HepG2 (cell line): ENCODE data around the gene VAT1L. TPM values are rescaled to one million over a fixed set of nuclear protein-coding genes. Genes with fewer than 3 reads are reported as not detected.

Source experiments
- ATAC-seq: fragments of 200-7000 bp; cut with Tn5 transposase; 3 replicates; pipeline ENCODE4 v1.9.1; 2020; ENCODE audit warnings: mild to moderate bottlenecking, moderate library complexity
- BruUV-seq: library from RNA; stranded (reverse); fragments of 400-500 nt; replicated peaks from 2 replicates; lab custom pipeline; 2021; lab: Mats Ljungman, UMichigan
- CTCF ChIA-PET: fragments of 300-600 bp; formaldehyde crosslinking; extraction: SDS; loops from one replicate; lab custom pipeline; 2021; ENCODE audit warnings: low total read pairs, inconsistent platforms, low intra/inter-chr PET ratio; lab: Yijun Ruan, JAX
- POLR2A ChIA-PET: fragments of 350-600 bp; sonication (Branson Sonifier 250); formaldehyde crosslinking; loops from one replicate; lab custom pipeline; 2020; ENCODE audit warnings: antibody characterized with exemption, inconsistent platforms; lab: Yijun Ruan, JAX
- DNase-seq: peaks from one replicate; pipeline ENCODE4 v3.0.0-alpha.2; 2015; ENCODE audit warnings: low spot score
- FAIRE-seq: peaks from 3 replicates; lab custom pipeline; 2011; peaks lifted over from hg19 to GRCh38; lab: Jason Lieb, UNC
- H2AFZ ChIP-seq: one replicate; pipeline ENCODE4 v1.6.1; 2011; ENCODE audit warnings: low read length, inconsistent platforms
- H3K27ac ChIP-seq: fragments of 300-600 bp; 3 replicates; pipeline ENCODE4 v1.8.0; 2011; ENCODE audit warnings: mixed run types, mild to moderate bottlenecking, mixed read lengths, low read length, inconsistent platforms; ENCODE audit not compliant: insufficient read depth; ENCODE audit errors: extremely low read length
- H3K27me3 ChIP-seq, 2 experiments: fragments of 200-600 bp in 1 of 2; 2 replicates in 1 of 2; 3 replicates in 1 of 2; pipeline versions ENCODE4 v1.6.0 to v1.8.0; 2011; ENCODE audit warnings: low read length in 2 of 2, mild to moderate bottlenecking in 2 of 2, moderate library complexity in 2 of 2, inconsistent platforms in 1 of 2; ENCODE audit not compliant: insufficient read depth in 2 of 2, control insufficient read depth in 1 of 2
- H3K36me3 ChIP-seq, 2 experiments: fragments of 200-600 bp in 1 of 2; replicated peaks in 1 of 2; 2 replicates in 1 of 2; 3 replicates in 1 of 2; pipeline versions ENCODE4 v1.5.1 to v1.8.0; 2011; ENCODE audit warnings: low read length in 2 of 2, inconsistent platforms in 1 of 2; ENCODE audit not compliant: insufficient read depth in 2 of 2, control insufficient read depth in 1 of 2
- H3K4me1 ChIP-seq: 2 replicates; pipeline ENCODE4 v1.5.1; 2012; ENCODE audit warnings: low read length, inconsistent platforms; ENCODE audit not compliant: insufficient read depth
- H3K4me2 ChIP-seq: 2 replicates; pipeline ENCODE4 v1.6.0; 2011; ENCODE audit warnings: low read depth, low read length, inconsistent platforms
- H3K4me3 ChIP-seq, 3 experiments: fragments of 200-600 bp in 1 of 3; sonication (generic), shearing (Covaris generic) in 1 of 3; replicated peaks in 1 of 3; 2 replicates each; pipeline ENCODE4 v1.5.1; 2011 to 2016; ENCODE audit warnings: low read length in 3 of 3, inconsistent platforms in 2 of 3, low read depth in 2 of 3, mild to moderate bottlenecking in 2 of 3, control low read depth in 1 of 3, mixed read lengths in 1 of 3; ENCODE audit not compliant: insufficient read depth in 1 of 3
- H3K79me2 ChIP-seq: one replicate; pipeline ENCODE4 v1.6.1; 2011; ENCODE audit warnings: low read length, inconsistent platforms; ENCODE audit not compliant: insufficient read depth
- H3K9ac ChIP-seq: 2 replicates; pipeline ENCODE4 v1.6.0; 2011; ENCODE audit warnings: mild to moderate bottlenecking, low read depth, low read length, inconsistent platforms; ENCODE audit not compliant: insufficient read depth
- H3K9me3 ChIP-seq: 2 replicates; pipeline ENCODE4 v1.5.1; 2012; ENCODE audit warnings: mild to moderate bottlenecking, low read length
- H4K20me1 ChIP-seq: 2 replicates; pipeline ENCODE4 v1.6.0; 2011; ENCODE audit warnings: inconsistent platforms, mild to moderate bottlenecking, low read length, moderate library complexity; ENCODE audit not compliant: insufficient read depth
- ARID2 ChIP-seq: sonication (generic); formaldehyde crosslinking; IDR thresholded peaks from 2 replicates; pipeline ENCODE4 v1.8.1; 2022; ENCODE audit warnings: mild to moderate bottlenecking, missing genetic modification reagents, borderline replicate concordance
- CREB1 ChIP-seq, 2 experiments: fragments of 450-650 bp in 1 of 2; IDR thresholded peaks; 2 replicates each; pipeline ENCODE4 v1.6.1; 2016 to 2017; ENCODE audit warnings: control low read depth in 1 of 2, mild to moderate bottlenecking in 1 of 2, missing compliant biosample characterization in 1 of 2, missing genetic modification characterization in 1 of 2
- FOXO4 ChIP-seq: sonication (generic); formaldehyde crosslinking; conservative IDR thresholded peaks from 2 replicates; pipeline ENCODE4 v1.8.1; 2023; ENCODE audit warnings: missing genetic modification reagents
- GTF2F1 ChIP-seq: fragments of 150-350 bp; IDR thresholded peaks from 2 replicates; pipeline ENCODE4 v1.6.1; 2014; ENCODE audit warnings: low read length
- PRDM15 ChIP-seq: sonication (generic); formaldehyde crosslinking; IDR thresholded peaks from 2 replicates; pipeline ENCODE4 v1.4.0; 2020; ENCODE audit warnings: missing genetic modification reagents
- SMC3 ChIP-seq: IDR thresholded peaks from 2 replicates; pipeline ENCODE4 v1.6.1; 2011; ENCODE audit warnings: low read length, improper control_type of control experiment
- SNRNP70 ChIP-seq: fragments of 200-400 bp; formaldehyde crosslinking; IDR thresholded peaks from 2 replicates; pipeline ENCODE4 v1.6.1; 2017; ENCODE audit warnings: mild to moderate bottlenecking, low read depth, low read length, moderate library complexity
- STAT5B ChIP-seq: sonication (generic); formaldehyde crosslinking; IDR thresholded peaks from 2 replicates; pipeline ENCODE4 v1.4.0; 2020; ENCODE audit warnings: missing genetic modification reagents
- ZMYM2 ChIP-seq: sonication (generic); formaldehyde crosslinking; IDR thresholded peaks from 2 replicates; pipeline ENCODE4 v1.8.0; 2022; ENCODE audit warnings: mild to moderate bottlenecking, missing genetic modification reagents
- ZNF180 ChIP-seq: sonication (generic); formaldehyde crosslinking; IDR thresholded peaks from 2 replicates; pipeline ENCODE4 v1.4.0; 2020; ENCODE audit warnings: low read depth, missing genetic modification reagents, borderline replicate concordance
- ZNF263 ChIP-seq: sonication (generic); formaldehyde crosslinking; IDR thresholded peaks from 2 replicates; pipeline ENCODE4 v1.4.0; 2020; ENCODE audit warnings: missing genetic modification reagents
- ZNF343 ChIP-seq: sonication (generic); formaldehyde crosslinking; IDR thresholded peaks from 2 replicates; pipeline ENCODE4 v1.4.0; 2020; ENCODE audit warnings: mild to moderate bottlenecking, missing genetic modification reagents
- WGBS: methylation state at CpG from one replicate; pipeline ENCODE4 v1.1.6; 2017; ENCODE audit warnings: low lambda C conversion rate; 5-methylcytosine and 5-hydroxymethylcytosine counted together
- in situ Hi-C: cut with HindIII; loops from 2 replicates; pipeline ENCODE4 v1.10.0; 2017; ENCODE audit warnings: low pct_unique_long_range_greater_than_20kb; ENCODE audit not compliant: extremely low pct_ligation_motif_present
- intact Hi-C: fragments of 100-400 bp; cut with micrococcal nuclease; formaldehyde crosslinking; loops from one replicate; pipeline ENCODE4 v1.10.0; 2022; ENCODE audit not compliant: unreplicated experiment
- polyA plus RNA-seq, 8 experiments: library from polyadenylated mRNA; depleted of rRNA in 3 of 8; stranded (reverse) in 7 of 8; unstranded in 1 of 8; fragments of >200 nt; fragmentation: Illumina TruSeq in 4 of 8; extraction: Trizol in 4 of 8; gene quantifications; 2 replicates each; pipeline versions ENCODE4 v1.2.1 to v1.2.3, GENCODE V29; 2011 to 2016; ENCODE audit warnings: low read depth in 4 of 8, missing spikeins in 1 of 8, mixed read lengths in 1 of 8; ENCODE audit not compliant: insufficient read depth in 1 of 8
- total RNA-seq, 5 experiments: library from RNA; depleted of rRNA; stranded (reverse); fragments of >200 nt; fragmentation: Illumina TruSeq; extraction: Trizol; gene quantifications; 2 replicates each; pipeline ENCODE4 v1.2.3, GENCODE V29; 2016; ENCODE audit warnings: low read depth in 1 of 5

Gene VAT1L
- total and polyA plus RNA-seq, 2 of the 13 experiments (the other 11 are each of a cell fraction or from before 2014, with no cell fraction given), result not detected

- Histone ChIP-seq H3K9ac (no peak overlapping the region), H3K4me3 (no peak overlapping the region), H2AFZ (no peak overlapping the region), H4K20me1 (no peaks in the 10 kb centered on the region), H3K27ac (no peak overlapping the region), H3K4me1 (no peaks in the 10 kb centered on the region), H3K79me2 (no peaks in the 10 kb centered on the region), H3K27me3 (peaks cover 2 to 36% of the 10 kb centered on the region in 2 experiments; a peak in 3 of 5 replicates), H3K36me3 (no peaks in the 10 kb centered on the region), H3K4me2 (no peak overlapping the region), H3K9me3 (no peaks in the 10 kb centered on the region)
- ChIA-PET CTCF (no interaction called here), POLR2A (no interaction called here)
- ATAC-seq (no peak), FAIRE-seq (no peak), DNase-seq (no peak)
- in situ Hi-C loops, result loop anchor here (25.0 kb wide), 2 partner anchors 180 to 730 kb away; partner anchors contain the start of gene VAT1L
- intact Hi-C loops, result no loop called here
- WGBS, result 14% methylated on average over 7 of the region's 7 CpGs
- TF ChIP-seq ZNF343 (CRISPR knock-in tag) (no peak), ZNF180 (CRISPR knock-in tag) (no peak), CREB1 (IDR thresholded peaks at IDR 0.05) (peak; percentile 44), CREB1 (CRISPR knock-in tag; IDR thresholded peaks at IDR 0.05) (no peak)
- BruUV-seq, result no TSS peak
Observed at GRCh38 chr16:77967054-77967904, 178.9 kb downstream of the VAT1L start.

- under 1% methylated on average over 6 of the region's 6 CpGs for WGBS
- Histone ChIP-seq H3K36me3 (no peaks in the 10 kb centered on the region), H3K4me3 (no peak overlapping the region), H3K9me3 (no peaks in the 10 kb centered on the region), H3K27ac (no peak overlapping the region), H3K4me1 (no peaks in the 10 kb centered on the region), H2AFZ (no peak overlapping the region), H3K79me2 (no peaks in the 10 kb centered on the region), H3K9ac (no peak overlapping the region), H3K4me2 (no peak overlapping the region), H3K27me3 (peaks cover 0 to 14% of the 10 kb centered on the region in 2 experiments; a peak in 2 of 5 replicates), H4K20me1 (no peaks in the 10 kb centered on the region)
- POLR2A ChIA-PET, result no interaction called here
- DNase-seq (no peak), ATAC-seq (no peak), FAIRE-seq (no peak)
- in situ Hi-C loops (loop anchor here (5.0 to 25.0 kb wide), 3 partner anchors 183 to 733 kb away; partner anchors contain the start of gene VAT1L), intact Hi-C loops (loop anchor here (2.0 kb wide), 1 partner anchor 733 kb away; no protein-coding TSS in a partner anchor)
- CTCF ChIA-PET, result interaction anchor here (3.7 kb wide), 1 partner anchor 293 kb away, joined by 83 read pairs; no protein-coding TSS in a partner anchor
- no TSS peak for BruUV-seq
- TF ChIP-seq ZNF263 (CRISPR knock-in tag), result no peak
- TF ChIP-seq STAT5B (CRISPR knock-in tag), result no peak
- no peak for TF ChIP-seq FOXO4 (CRISPR knock-in tag)
- TF ChIP-seq GTF2F1, result no peak
- no peak for TF ChIP-seq ZMYM2
- no peak for TF ChIP-seq PRDM15
- no peak for TF ChIP-seq SNRNP70
- TF ChIP-seq ARID2 (CRISPR knock-in tag), result no peak
- no peak for TF ChIP-seq SMC3
Observed at GRCh38 chr16:77969861-77970260, 181.5 kb downstream of the VAT1L start.
